DOHH2 (cell line): Measurements from ENCODE around the gene NDUFA13.

Experiments used
- EZH2phosphoT487 ChIP-seq: fragments of 200-600 bp; sonication (generic); IDR thresholded peaks from 2 replicates; pipeline ENCODE4 v1.6.1; 2017; ENCODE audit warnings: borderline replicate concordance, mild to moderate bottlenecking, antibody characterized with exemption, low read length, moderate library complexity, mixed read lengths
- TF ChIP-seq, protein P1 (sequence below): fragments of 200-600 bp; sonication (generic); IDR thresholded peaks from one replicate; pipeline ENCODE4 v1.5.1; 2014; ENCODE audit warnings: antibody characterized with exemption, mild to moderate bottlenecking, low read depth, low read length; ENCODE audit not compliant: poor library complexity, severe bottlenecking

DNA sequence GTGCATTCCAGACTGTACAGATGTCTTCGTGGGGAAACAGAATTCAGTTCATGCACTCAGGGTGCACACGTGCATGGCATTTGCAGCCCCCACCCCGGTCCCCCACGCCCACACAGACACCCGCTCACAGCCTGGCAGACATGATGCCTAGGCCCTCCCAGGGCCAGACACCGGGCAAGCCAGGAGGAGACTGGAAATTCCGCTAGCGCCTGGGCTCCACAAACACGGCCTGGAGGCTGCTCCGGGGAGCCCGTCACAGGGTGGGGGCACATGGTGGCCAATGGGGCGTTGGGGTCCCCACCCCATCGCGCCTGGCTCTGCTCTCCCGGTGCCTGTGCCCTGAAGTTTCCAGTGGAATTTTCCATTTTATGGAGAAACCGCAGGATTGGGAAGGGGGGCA, 25.6 kb downstream of the NDUFA13 start:
- TF ChIP-seq, protein P1, sequence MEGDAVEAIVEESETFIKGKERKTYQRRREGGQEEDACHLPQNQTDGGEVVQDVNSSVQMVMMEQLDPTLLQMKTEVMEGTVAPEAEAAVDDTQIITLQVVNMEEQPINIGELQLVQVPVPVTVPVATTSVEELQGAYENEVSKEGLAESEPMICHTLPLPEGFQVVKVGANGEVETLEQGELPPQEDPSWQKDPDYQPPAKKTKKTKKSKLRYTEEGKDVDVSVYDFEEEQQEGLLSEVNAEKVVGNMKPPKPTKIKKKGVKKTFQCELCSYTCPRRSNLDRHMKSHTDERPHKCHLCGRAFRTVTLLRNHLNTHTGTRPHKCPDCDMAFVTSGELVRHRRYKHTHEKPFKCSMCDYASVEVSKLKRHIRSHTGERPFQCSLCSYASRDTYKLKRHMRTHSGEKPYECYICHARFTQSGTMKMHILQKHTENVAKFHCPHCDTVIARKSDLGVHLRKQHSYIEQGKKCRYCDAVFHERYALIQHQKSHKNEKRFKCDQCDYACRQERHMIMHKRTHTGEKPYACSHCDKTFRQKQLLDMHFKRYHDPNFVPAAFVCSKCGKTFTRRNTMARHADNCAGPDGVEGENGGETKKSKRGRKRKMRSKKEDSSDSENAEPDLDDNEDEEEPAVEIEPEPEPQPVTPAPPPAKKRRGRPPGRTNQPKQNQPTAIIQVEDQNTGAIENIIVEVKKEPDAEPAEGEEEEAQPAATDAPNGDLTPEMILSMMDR = no peak
- no peak for TF ChIP-seq EZH2phosphoT487
